Measurements from ENCODE around the gene FAM20C. TPM values are rescaled to one million over a fixed set of nuclear protein-coding genes. Genes with fewer than 3 reads are reported as not detected.

FAM20C gene
- total RNA-seq, 1 donor from 2014 or later: 57.0 TPM

GRCh38 chr7:301291-302053 lies 109.1 kb downstream of the FAM20C start:
- ATAC-seq: no peak
- peak; percentile 47 for DNase-seq (ENCODE audit: low spot score)
- intact Hi-C loops (cut with DNase I): no loop called here

GRCh38 chr7:302054-302992 lies 110.0 kb downstream of the FAM20C start:
- intact Hi-C loops (cut with DNase I): no loop called here
- ATAC-seq (peak; percentile 21), DNase-seq (ENCODE audit: low spot score) (peak; percentile 42)

- no peak for DNase-seq (ENCODE audit: low spot score)
- intact Hi-C loops (cut with DNase I): no loop called here
These were observed 111.1 kb downstream of the FAM20C start for GRCh38 chr7:303425-303824.

GRCh38 chr7:303884-304573 lies 111.7 kb downstream of the FAM20C start:
- DNase-seq (ENCODE audit: low spot score): peak; percentile 32
- ATAC-seq: no peak
- intact Hi-C loops (cut with DNase I): no loop called here

More at GRCh38 chr7:303425-303824, 111.1 kb downstream of the FAM20C start:
- no peak for ATAC-seq

GRCh38 chr7:304574-305409 lies 112.4 kb downstream of the FAM20C start:
- intact Hi-C loops (cut with DNase I): no loop called here
- DNase-seq (ENCODE audit: low spot score) (peak; percentile 42), ATAC-seq (no peak)

- DNase-seq (ENCODE audit: low spot score) (peak; percentile 49), ATAC-seq (no peak)
- intact Hi-C loops (cut with DNase I): no loop called here
These were observed 113.2 kb downstream of the FAM20C start for GRCh38 chr7:305410-306151.

GRCh38 chr7:307970-308369 lies 115.6 kb downstream of the FAM20C start:
- no peak for DNase-seq (ENCODE audit: low spot score)
- intact Hi-C loops (cut with DNase I): no loop called here
- no peak for ATAC-seq

GRCh38 chr7:309586-310228 lies 117.3 kb downstream of the FAM20C start:
- no peak for ATAC-seq
- intact Hi-C loops (cut with DNase I): no loop called here

More at GRCh38 chr7:309586-310228, 117.3 kb downstream of the FAM20C start:
- no peak for DNase-seq (ENCODE audit: low spot score)

Other genes with a start within 250 kb of the FAM20C start
- gene FOXL3, start 97.6 kb downstream of the FAM20C start, total RNA-seq: not detected

Measured in sciatic nerve (tissue), 2 donors.